ENCODE data around the gene DIPK2B.

The DIPK2B gene

DNA sequence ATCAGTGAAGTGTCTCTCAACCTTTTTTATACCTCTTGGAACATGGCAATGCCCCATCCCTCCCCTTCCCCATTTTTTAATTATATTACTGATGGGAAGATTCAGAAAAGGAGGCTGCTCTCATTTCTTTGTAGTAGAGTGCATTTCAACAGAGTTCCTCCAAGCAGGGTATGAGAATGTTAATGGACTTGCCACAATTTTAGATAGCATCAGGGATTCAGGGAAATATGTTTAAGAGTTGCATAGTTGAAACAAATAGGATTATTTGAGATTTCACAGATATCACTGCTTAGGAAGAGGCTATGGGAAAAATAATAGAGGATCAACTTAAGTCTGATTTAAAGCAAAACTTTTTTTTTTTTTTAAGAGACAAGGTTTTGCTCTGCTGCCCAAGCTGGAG is 46.2 kb downstream of the DIPK2B start:
- DNase-seq = no peak

DNA sequence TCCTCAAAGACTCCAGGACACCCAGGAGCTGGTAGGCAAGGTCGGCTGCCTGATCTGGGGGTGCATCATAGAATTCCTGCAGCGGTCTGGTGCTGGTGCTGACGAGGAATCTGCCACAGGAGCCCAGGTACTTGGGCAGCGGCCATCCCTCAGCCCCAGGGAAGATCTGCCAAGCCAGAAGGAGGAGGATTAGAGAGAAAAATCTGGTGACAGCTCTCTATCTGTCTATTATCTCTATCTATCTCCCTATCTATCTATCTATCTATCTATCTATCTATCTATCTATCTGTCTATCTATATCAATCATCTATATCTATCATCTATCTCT is 46.7 kb downstream of the DIPK2B start:
- DNase-seq = no peak

Data from CD4-positive, alpha-beta T cell treated with Interleukin-10 for 1 hour (primary cell).